HFF-Myc (cell line): Measurements from ENCODE around the gene BTBD1.

Experiments used
- DNase-seq: peaks from one replicate; pipeline ENCODE4 v3.0.0-alpha.2; 2011; ENCODE audit warnings: low read depth; ENCODE audit errors: extremely low read depth
- H3K4me3 ChIP-seq: replicated peaks from 2 replicates; pipeline ENCODE4 v1.5.1; 2011; ENCODE audit warnings: low read depth, mild to moderate bottlenecking, control low read depth, low read length
- CTCF ChIP-seq: IDR thresholded peaks from 2 replicates; pipeline ENCODE4 v1.5.1; 2012; ENCODE audit warnings: mild to moderate bottlenecking, low read depth, low read length, control low read depth; ENCODE audit errors: missing control alignments

Gene BTBD1

DNA sequence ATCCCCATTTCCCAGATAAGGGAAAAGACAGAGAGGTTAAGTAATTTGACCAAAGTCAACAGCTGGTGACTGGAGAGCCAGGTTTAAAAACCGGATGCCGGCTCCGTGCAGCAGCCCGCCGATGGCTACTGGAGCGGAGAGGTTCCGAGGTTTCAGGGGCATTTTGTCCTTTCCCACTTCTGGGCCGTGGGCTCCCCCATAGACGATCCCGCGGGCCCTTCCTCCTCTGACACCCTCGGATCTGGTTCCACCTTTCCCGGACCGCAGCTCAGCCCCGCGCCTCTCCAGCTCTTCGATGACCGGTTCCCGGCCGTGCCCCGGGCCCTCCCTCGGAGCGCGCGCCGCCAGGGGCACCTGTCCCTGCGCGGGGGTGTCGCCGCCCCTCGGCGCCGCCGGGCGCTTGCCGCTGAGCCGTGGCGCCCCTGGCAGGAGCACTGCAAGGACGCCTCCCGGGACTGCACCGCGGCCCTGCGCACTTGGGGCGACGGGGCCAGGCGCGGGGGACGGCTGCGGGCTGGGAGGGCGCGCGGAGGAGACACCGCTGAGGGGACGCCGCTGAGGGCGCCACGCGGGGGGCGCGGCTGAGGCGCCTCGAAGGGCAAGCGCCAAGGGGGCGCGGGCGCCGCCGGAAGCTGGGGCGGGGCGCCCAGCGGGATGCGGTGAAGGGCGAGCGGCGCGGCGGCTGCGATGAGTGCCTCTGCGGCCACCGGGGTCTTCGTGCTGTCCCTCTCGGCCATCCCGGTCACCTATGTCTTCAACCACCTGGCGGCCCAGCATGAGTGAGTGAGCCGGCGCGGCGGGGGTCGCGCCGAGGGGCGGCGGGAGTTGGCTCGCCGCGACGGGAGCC is 40.2 kb upstream of the BTBD1 start, which contains the start of gene TM6SF1:
Gene TM6SF1, plus strand, starts transcription at position 652 of the 847 bp plus-strand sequence. Its CDS starts 36 bp downstream, at position 688.
- no peak for TF ChIP-seq CTCF
- no peak for DNase-seq
- H3K4me3 ChIP-seq: peak within 1 kb of the TSS; percentile 38

DNA sequence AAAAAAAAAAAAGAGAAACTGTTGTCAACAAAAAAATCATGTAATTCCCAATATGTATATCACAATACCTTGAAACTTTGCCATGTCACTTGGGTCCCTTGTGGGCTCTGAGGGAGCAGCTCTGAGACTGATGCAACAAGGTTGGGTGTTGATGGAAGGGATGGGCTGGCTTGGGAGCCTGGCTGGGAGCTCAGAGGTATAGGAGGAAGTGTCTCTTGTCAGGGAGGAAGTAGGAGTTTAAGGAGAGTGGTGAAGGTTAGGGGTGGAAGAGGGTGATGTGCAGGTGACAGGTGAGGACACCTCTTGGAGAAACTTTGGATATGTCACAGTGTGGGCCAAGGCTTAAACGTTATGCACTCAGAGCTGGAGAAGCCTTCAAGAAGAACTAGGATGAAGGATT is 38.4 kb upstream of the BTBD1 start:
- DNase-seq: no peak
- H3K4me3 ChIP-seq: no peak overlapping the region
- no peak for TF ChIP-seq CTCF

- DNase-seq: no peak
- H3K4me3 ChIP-seq: no peak overlapping the region
- no peak for TF ChIP-seq CTCF
Measured at GRCh38 chr15:83104141-83104540, 37.1 kb upstream of the BTBD1 start.

DNA sequence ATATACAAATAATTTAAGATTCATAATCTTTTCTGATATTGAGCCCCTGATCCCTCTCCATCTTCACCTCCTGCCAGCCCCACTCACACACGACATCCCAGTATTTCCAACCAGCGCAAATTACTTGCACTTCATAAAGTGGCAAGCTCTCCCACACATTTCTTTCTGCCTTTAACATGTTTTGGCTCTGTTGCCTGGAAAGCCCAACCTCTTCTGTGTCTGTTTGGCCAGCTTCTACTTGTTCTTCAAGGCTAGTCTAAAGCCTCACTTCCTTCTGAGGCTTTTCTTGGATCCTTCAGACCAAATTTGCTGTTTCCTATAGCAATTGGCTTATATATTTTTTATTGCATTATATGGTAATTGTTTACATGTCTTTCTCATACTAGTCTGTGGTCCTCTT is 35.3 kb upstream of the BTBD1 start:
- TF ChIP-seq CTCF: no peak
- no peak overlapping the region for H3K4me3 ChIP-seq
- no peak for DNase-seq

DNA sequence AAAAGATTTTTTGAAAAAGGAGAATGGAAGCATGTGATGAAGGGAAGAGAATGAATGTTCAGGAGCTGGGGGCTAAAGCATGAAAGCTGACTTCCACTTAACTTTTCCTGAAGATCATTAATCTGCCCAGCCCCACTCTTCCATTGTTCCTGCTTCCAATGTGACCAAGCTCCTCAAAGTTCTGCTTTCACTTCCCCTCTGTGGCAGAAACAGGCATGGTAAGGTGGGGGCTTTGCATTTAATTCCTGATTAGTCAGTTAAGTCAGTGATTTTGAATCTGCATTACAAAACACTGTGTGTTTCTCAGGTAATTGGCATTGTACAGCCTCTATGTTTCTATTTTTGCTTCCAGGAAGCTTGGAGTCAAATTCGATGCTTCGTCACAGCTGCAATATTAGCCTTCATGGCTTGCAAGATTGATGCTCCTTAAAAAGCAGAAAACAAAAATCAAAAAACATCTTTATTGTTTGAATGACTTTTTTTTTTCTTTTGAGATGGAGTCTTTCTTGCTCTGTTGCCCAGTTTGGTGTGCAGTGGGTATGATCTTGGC is 33.1 kb upstream of the BTBD1 start:
- no peak for DNase-seq
- no peak overlapping the region for H3K4me3 ChIP-seq
- TF ChIP-seq CTCF: no peak

DNA sequence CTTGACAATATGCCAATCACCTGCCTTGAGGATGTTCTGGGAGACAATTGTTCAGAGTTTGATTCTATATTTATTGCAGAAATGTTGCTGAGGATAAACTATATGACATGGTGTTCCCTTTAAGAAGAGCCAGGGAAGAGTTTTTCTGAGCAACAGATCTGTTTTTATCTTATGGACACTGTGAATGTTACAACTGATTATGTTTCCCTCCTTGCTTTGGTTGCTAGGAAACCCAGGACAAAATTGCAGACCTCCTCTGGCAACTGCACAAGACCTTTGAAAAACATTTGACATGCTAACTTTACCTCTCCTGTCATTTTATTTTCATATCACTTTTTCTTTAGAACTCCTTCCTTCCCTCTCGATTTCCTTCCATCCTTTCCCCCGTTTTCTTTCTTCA is 32.2 kb upstream of the BTBD1 start:
- no peak for TF ChIP-seq CTCF
- no peak for DNase-seq
- H3K4me3 ChIP-seq: no peak overlapping the region

GRCh38 chr15:83098079-83098478 is 31.0 kb upstream of the BTBD1 start:
- no peak overlapping the region for H3K4me3 ChIP-seq
- no peak for DNase-seq
- no peak for TF ChIP-seq CTCF
